HCT116 (cell line): ENCODE measurements around the gene SLC47A2. TPM values are rescaled to one million over a fixed set of nuclear protein-coding genes. Genes with fewer than 3 reads are reported as not detected.
"Not testable (repeated sequence)": the region's sequence is repeated elsewhere in the genome, so short reads cannot be mapped to it uniquely, and the experiment has no call there.

ENCODE experiments used
- ATAC-seq: fragments of 200-7000 bp; cut with Tn5 transposase; 2 replicates; pipeline ENCODE4 v1.9.1; 2020; ENCODE audit warnings: mild to moderate bottlenecking, moderate library complexity
- BruUV-seq: library from RNA; stranded (reverse); fragments of 400-500 nt; replicated peaks from 2 replicates; lab custom pipeline; 2021; lab: Mats Ljungman, UMichigan
- CTCF ChIA-PET: fragments of 300-600 bp; sonication (Branson Sonifier 250); formaldehyde crosslinking; loops from one replicate; lab custom pipeline; 2021; ENCODE audit warnings: antibody characterized with exemption; lab: Charles Lee
- POLR2A ChIA-PET: fragments of 300-600, 350-600 bp; sonication (Branson Sonifier 250); formaldehyde crosslinking; loops from one replicate; lab custom pipeline; 2021; ENCODE audit warnings: antibody characterized with exemption; lab: Charles Lee
- RAD21 ChIA-PET, 2 experiments: fragments of 300-600 bp; sonication (Branson Sonifier 250); formaldehyde crosslinking; loops; one replicate each; lab custom pipeline; 2023; ENCODE audit warnings: low total read pairs in 2 of 2; ENCODE audit not compliant: uncharacterized antibody in 2 of 2, unreplicated experiment in 2 of 2, low non-redundant PET in 1 of 2; lab: Charles Lee
- DNase-seq: peaks from one replicate; pipeline ENCODE4 v3.0.0-alpha.2; 2010; ENCODE audit warnings: low read depth, low spot score
- H2AFZ ChIP-seq: fragments of 200-600 bp; shearing (Covaris generic), sonication (generic); 2 replicates; pipeline ENCODE4 v1.6.1; 2017; ENCODE audit warnings: low read depth, mixed run types, mixed read lengths, antibody characterized with exemption, low read length; ENCODE audit not compliant: poor library complexity, severe bottlenecking
- H3K27ac ChIP-seq: 2 replicates; pipeline ENCODE4 v1.5.1; 2012; ENCODE audit warnings: low read depth, low read length
- H3K27me3 ChIP-seq: fragments of 200-600 bp; sonication (generic); 2 replicates; pipeline ENCODE4 v1.6.1; 2016; ENCODE audit warnings: mixed run types, low read length, mixed read lengths; ENCODE audit not compliant: insufficient read depth
- H3K36me3 ChIP-seq, 2 experiments: fragments of 200-500 bp in 1 of 2; fragments of 200-600 bp in 1 of 2; sonication (Bioruptor generic) in 1 of 2; sonication (generic) in 1 of 2; 2 replicates each; pipeline versions ENCODE4 v1.5.1 to v1.6.1; 2014 to 2016; ENCODE audit warnings: low read length in 2 of 2, inconsistent platforms in 1 of 2, mixed read lengths in 1 of 2, mixed run types in 1 of 2; ENCODE audit not compliant: insufficient read depth in 2 of 2, control insufficient read depth in 1 of 2
- H3K4me1 ChIP-seq, 2 experiments: fragments of 200-600 bp in 1 of 2; sonication (generic) in 1 of 2; 2 replicates each; pipeline versions ENCODE4 v1.5.1 to v1.6.1; 2012 to 2017; ENCODE audit warnings: low read length in 2 of 2, inconsistent platforms in 1 of 2, mild to moderate bottlenecking in 1 of 2, mixed read lengths in 1 of 2, mixed run types in 1 of 2, moderate library complexity in 1 of 2; ENCODE audit not compliant: insufficient read depth in 2 of 2, control insufficient read depth in 1 of 2
- H3K4me2 ChIP-seq: fragments of 200-600 bp; sonication (generic); 2 replicates; pipeline ENCODE4 v1.6.1; 2017; ENCODE audit warnings: mixed run types, low read length, mixed read lengths
- H3K4me3 ChIP-seq, 2 experiments: fragments of 200-600 bp in 1 of 2; sonication (generic) in 1 of 2; replicated peaks in 1 of 2; 2 replicates each; pipeline ENCODE4 v1.5.1; 2011 to 2016; ENCODE audit warnings: low read length in 2 of 2, control low read depth in 1 of 2, low read depth in 1 of 2, mild to moderate bottlenecking in 1 of 2, mixed read lengths in 1 of 2, mixed run types in 1 of 2
- H3K79me2 ChIP-seq: fragments of 200-600 bp; sonication (generic); 2 replicates; pipeline ENCODE4 v1.6.1; 2017; ENCODE audit warnings: mild to moderate bottlenecking, mixed run types, low read length, moderate library complexity, mixed read lengths; ENCODE audit not compliant: insufficient read depth
- H3K9ac ChIP-seq: fragments of 200-600 bp; sonication (generic); 2 replicates; pipeline ENCODE4 v1.6.1; 2016; ENCODE audit warnings: low read length, mixed read lengths
- H3K9me2 ChIP-seq: fragments of 200-600 bp; sonication (generic), shearing (Covaris generic); 2 replicates; pipeline ENCODE4 v1.6.1; 2017; ENCODE audit warnings: mixed run types, mild to moderate bottlenecking, moderate library complexity; ENCODE audit not compliant: insufficient read depth
- H3K9me3 ChIP-seq, 2 experiments: fragments of 200-500 bp in 1 of 2; fragments of 200-600 bp in 1 of 2; sonication (Bioruptor generic) in 1 of 2; sonication (generic) in 1 of 2; 2 replicates each; pipeline ENCODE4 v1.6.1; 2014 to 2017; ENCODE audit warnings: low read length in 2 of 2, mixed read lengths in 2 of 2, inconsistent platforms in 1 of 2, low read depth in 1 of 2, mild to moderate bottlenecking in 1 of 2, mixed run types in 1 of 2, moderate library complexity in 1 of 2; ENCODE audit not compliant: control insufficient read depth in 1 of 2, insufficient read depth in 1 of 2
- H4K20me1 ChIP-seq: fragments of 200-600 bp; sonication (generic), shearing (Covaris generic); 2 replicates; pipeline ENCODE4 v1.6.1; 2017; ENCODE audit warnings: mixed run types, mild to moderate bottlenecking, moderate library complexity; ENCODE audit not compliant: insufficient read depth
- ATF3 ChIP-seq: IDR thresholded peaks from 2 replicates; pipeline ENCODE4 v1.6.1; 2012
- CBX3 ChIP-seq: IDR thresholded peaks from 2 replicates; pipeline ENCODE4 v1.6.1; 2012; ENCODE audit warnings: low read depth
- CEBPB ChIP-seq: IDR thresholded peaks from 2 replicates; pipeline ENCODE4 v1.6.1; 2012; ENCODE audit warnings: low read depth
- CTCF ChIP-seq, 3 experiments: fragments of 200-600 bp in 1 of 3; sonication (generic) in 1 of 3; IDR thresholded peaks in 2 of 3; conservative IDR thresholded peaks in 1 of 3; 2 replicates each; pipeline ENCODE4 v1.5.1; 2012 to 2017; ENCODE audit warnings: low read depth in 2 of 3, low read length in 2 of 3, antibody characterized with exemption in 1 of 3, borderline replicate concordance in 1 of 3, control low read depth in 1 of 3, mild to moderate bottlenecking in 1 of 3, mixed read lengths in 1 of 3, mixed run types in 1 of 3, moderate library complexity in 1 of 3; ENCODE audit not compliant: insufficient read depth in 1 of 3
- EGR1 ChIP-seq: IDR thresholded peaks from 2 replicates; pipeline ENCODE4 v1.6.1; 2012; ENCODE audit warnings: low read depth
- FOSL1 ChIP-seq: IDR thresholded peaks from 2 replicates; pipeline ENCODE4 v1.6.1; 2012; ENCODE audit warnings: low read depth
- MAX ChIP-seq: IDR thresholded peaks from 2 replicates; pipeline ENCODE4 v1.6.1; 2012
- POLR2A ChIP-seq: IDR thresholded peaks from 2 replicates; pipeline ENCODE4 v1.7.0; 2011; ENCODE audit warnings: borderline replicate concordance; ENCODE audit not compliant: insufficient read depth, insufficient read length; ENCODE audit errors: extremely low read depth
- POLR2AphosphoS5 ChIP-seq: IDR thresholded peaks from 2 replicates; pipeline ENCODE4 v1.6.1; 2011; ENCODE audit warnings: mild to moderate bottlenecking, low read depth, low read length, moderate library complexity
- TCF7L2 ChIP-seq: IDR thresholded peaks from 2 replicates; pipeline ENCODE4 v1.7.0; 2011; ENCODE audit warnings: borderline replicate concordance, inconsistent platforms; ENCODE audit not compliant: insufficient read depth, insufficient read length; ENCODE audit errors: extremely low read depth
- ZNF274 ChIP-seq: fragments of 200-500 bp; sonication (Bioruptor generic); IDR thresholded peaks from 2 replicates; pipeline ENCODE4 v1.6.1; 2014; ENCODE audit warnings: mild to moderate bottlenecking, low read depth, low read length, inconsistent platforms
- intact Hi-C: fragments of 100-400 bp; cut with micrococcal nuclease; formaldehyde crosslinking; loops from 2 replicates; pipeline ENCODE4 v1.10.0; 2022
- total RNA-seq: library from RNA; stranded (reverse); gene quantifications from one replicate; pipeline ENCODE4 v1.2.1, GENCODE V29; 2021; ENCODE audit not compliant: unreplicated experiment

Gene SLC47A2
- total RNA-seq, 1 experiment from 2014 or later, result not detected

- H3K27ac ChIP-seq, H3K79me2 ChIP-seq, RAD21 ChIA-PET, H3K4me2 ChIP-seq, H3K4me3 ChIP-seq, H3K9ac ChIP-seq, CTCF ChIA-PET, intact Hi-C loops, H4K20me1 ChIP-seq, ATAC-seq, H2AFZ ChIP-seq, H3K4me1 ChIP-seq, H3K9me3 ChIP-seq, DNase-seq, H3K9me2 ChIP-seq, BruUV-seq, H3K27me3 ChIP-seq: not testable (repeated sequence)
- H3K36me3 ChIP-seq, result peaks cover 14 to 15% of the 10 kb centered on the region in 2 experiments
- POLR2A ChIA-PET, result interaction anchor here (1.1 kb wide), 1 partner anchor 21 kb away, joined by 3 read pairs; the partner anchor contains the start of gene ALDH3A2
Measured at GRCh38 chr17:19669680-19670079, 46.7 kb downstream of the SLC47A2 start.

GRCh38 chr17:19664821-19665181, 51.6 kb downstream of the SLC47A2 start:
- ChIA-PET RAD21 (no interaction called here), CTCF (no interaction called here), POLR2A (no interaction called here)
- Histone ChIP-seq H4K20me1 (no peaks in the 10 kb centered on the region), H3K4me1 (no peaks in the 10 kb centered on the region), H3K9me2 (no peaks in the 10 kb centered on the region), H3K27ac (no peak overlapping the region), H3K4me3 (no peak overlapping the region), H3K4me2 (no peak overlapping the region), H3K9ac (no peak overlapping the region), H3K9me3 (no peaks in the 10 kb centered on the region), H3K36me3 (peaks cover 22 to 27% of the 10 kb centered on the region in 2 experiments), H3K27me3 (no peaks in the 10 kb centered on the region), H2AFZ (no peak overlapping the region), H3K79me2 (no peaks in the 10 kb centered on the region; the same call in 1 of the 2 replicates)
- DNase-seq (no peak), ATAC-seq (no peak)
- TF ChIP-seq CBX3 (no peak), MAX (no peak), EGR1 (no peak), ZNF274 (no peak), FOSL1 (no peak), CTCF (IDR thresholded peaks at IDR 0.05 in 2 of 3, conservative IDR thresholded peaks at IDR 0.05 in 1 of 3; ENCODE audit: borderline replicate concordance in 1 of 3, insufficient read depth in 1 of 3, low read depth in 2 of 3, low read length in 2 of 3) (no peak), POLR2AphosphoS5 (no peak), ATF3 (no peak), TCF7L2 (no peak), POLR2A (no peak), CEBPB (no peak)
- intact Hi-C loops, result no loop called here
- BruUV-seq, result no TSS peak
